ENCODE measurements around the gene FARS2. TPM values are rescaled to one million over a fixed set of nuclear protein-coding genes. Genes with fewer than 3 reads are reported as not detected.

FARS2 gene
- total and polyA plus RNA-seq, 2 experiments from 2014 or later: 9.9 to 15.4 TPM

- Histone ChIP-seq H3K79me2 (no peaks in the 10 kb centered on the region), H3K4me2 (no peak overlapping the region), H3K9me3 (ENCODE audit: low read depth) (no peaks in the 10 kb centered on the region), H3K9me2 (replicated peaks; ENCODE audit: insufficient read depth) (no peaks in the 10 kb centered on the region), H3K4me1 (ENCODE audit: insufficient read depth) (no peaks in the 10 kb centered on the region), H3K27me3 (no peaks in the 10 kb centered on the region), H3K27ac (no peak overlapping the region), H2AFZ (no peak overlapping the region), H3K4me3 (no peak overlapping the region), H3K36me3 (replicated peaks; ENCODE audit: insufficient read depth, low read depth) (no peaks in the 10 kb centered on the region), H4K20me1 (ENCODE audit: insufficient read depth, poor library complexity, severe bottlenecking) (no peaks in the 10 kb centered on the region)
- TF ChIP-seq CTCF (IDR thresholded peaks at IDR 0.05; ENCODE audit: poor library complexity) (no peak), EZH2phosphoT487 (IDR thresholded peaks at IDR 0.05; ENCODE audit: low read depth, severe bottlenecking, unreplicated experiment) (no peak), EZH2 (IDR thresholded peaks at IDR 0.05; ENCODE audit: borderline replicate concordance) (no peak)
- DNase-seq (ENCODE audit: low spot score): no peak
These were observed 321.4 kb downstream of the FARS2 start for GRCh38 chr6:5582762-5583161.

- Histone ChIP-seq H3K27me3 (no peaks in the 10 kb centered on the region), H4K20me1 (ENCODE audit: insufficient read depth, poor library complexity, severe bottlenecking) (no peaks in the 10 kb centered on the region), H3K27ac (no peak overlapping the region), H3K36me3 (replicated peaks; ENCODE audit: insufficient read depth, low read depth) (no peaks in the 10 kb centered on the region), H3K4me2 (no peak overlapping the region), H3K9me3 (ENCODE audit: low read depth) (no peaks in the 10 kb centered on the region), H2AFZ (no peak overlapping the region), H3K4me1 (ENCODE audit: insufficient read depth) (no peaks in the 10 kb centered on the region), H3K9me2 (replicated peaks; ENCODE audit: insufficient read depth) (no peaks in the 10 kb centered on the region), H3K79me2 (no peaks in the 10 kb centered on the region), H3K4me3 (no peak overlapping the region)
- DNase-seq (ENCODE audit: low spot score): no peak
- 65% methylated on average over 3 of the region's 3 CpGs for WGBS (ENCODE audit: low lambda C conversion rate, missing lambda C conversion rate)
- TF ChIP-seq CTCF (IDR thresholded peaks at IDR 0.05; ENCODE audit: poor library complexity) (no peak), EZH2phosphoT487 (IDR thresholded peaks at IDR 0.05; ENCODE audit: low read depth, severe bottlenecking, unreplicated experiment) (no peak), EZH2 (IDR thresholded peaks at IDR 0.05; ENCODE audit: borderline replicate concordance) (no peak)
These were observed 322.2 kb downstream of the FARS2 start for GRCh38 chr6:5583528-5583927.

DNA sequence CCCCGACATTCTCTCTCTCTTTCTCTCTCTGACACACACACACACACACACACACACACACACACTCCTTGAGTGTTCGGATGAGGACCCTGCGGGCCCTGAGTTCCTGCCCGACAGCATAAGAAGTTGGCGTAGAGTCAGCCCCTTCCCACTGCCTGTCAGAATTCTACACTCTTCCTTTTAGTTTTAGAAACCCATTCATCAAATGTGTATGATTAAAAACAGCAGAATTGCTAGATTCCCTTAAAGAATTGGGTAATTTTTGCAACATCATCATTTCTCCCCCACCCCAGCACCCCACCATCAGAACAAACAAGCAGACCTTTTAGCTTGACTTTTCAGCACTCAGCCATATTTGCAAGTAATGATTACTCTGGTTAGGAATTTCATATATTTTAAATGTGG lies 322.8 kb downstream of the FARS2 start:
- Histone ChIP-seq H3K36me3 (replicated peaks; ENCODE audit: insufficient read depth, low read depth) (no peaks in the 10 kb centered on the region), H3K27ac (no peak overlapping the region), H2AFZ (no peak overlapping the region), H3K27me3 (no peaks in the 10 kb centered on the region), H3K9me3 (ENCODE audit: low read depth) (no peaks in the 10 kb centered on the region), H3K9me2 (replicated peaks; ENCODE audit: insufficient read depth) (no peaks in the 10 kb centered on the region), H3K4me3 (no peak overlapping the region), H3K79me2 (no peaks in the 10 kb centered on the region), H3K4me2 (no peak overlapping the region), H4K20me1 (ENCODE audit: insufficient read depth, poor library complexity, severe bottlenecking) (no peaks in the 10 kb centered on the region), H3K4me1 (ENCODE audit: insufficient read depth) (no peaks in the 10 kb centered on the region)
- TF ChIP-seq EZH2phosphoT487 (IDR thresholded peaks at IDR 0.05; ENCODE audit: low read depth, severe bottlenecking, unreplicated experiment) (no peak), EZH2 (IDR thresholded peaks at IDR 0.05; ENCODE audit: borderline replicate concordance) (no peak), CTCF (IDR thresholded peaks at IDR 0.05; ENCODE audit: poor library complexity) (no peak)
- 77% methylated on average over 5 of the region's 5 CpGs for WGBS (ENCODE audit: low lambda C conversion rate, missing lambda C conversion rate)
- no peak for DNase-seq (ENCODE audit: low spot score)

- no peak for DNase-seq (ENCODE audit: low spot score)
- H3K4me3 ChIP-seq: no peak overlapping the region
- no peaks in the 10 kb centered on the region for H3K79me2 ChIP-seq
- WGBS (ENCODE audit: low lambda C conversion rate, missing lambda C conversion rate): 96% methylated on average over 3 of the region's 3 CpGs
- no peaks in the 10 kb centered on the region for H3K36me3 ChIP-seq (replicated peaks; ENCODE audit: insufficient read depth, low read depth)
- no peak for TF ChIP-seq CTCF (IDR thresholded peaks at IDR 0.05; ENCODE audit: poor library complexity)
- TF ChIP-seq EZH2 (IDR thresholded peaks at IDR 0.05; ENCODE audit: borderline replicate concordance): no peak
- no peak for TF ChIP-seq EZH2phosphoT487 (IDR thresholded peaks at IDR 0.05; ENCODE audit: low read depth, severe bottlenecking, unreplicated experiment)
- H4K20me1 ChIP-seq (ENCODE audit: insufficient read depth, poor library complexity, severe bottlenecking): no peaks in the 10 kb centered on the region
- no peak overlapping the region for H2AFZ ChIP-seq
- H3K4me2 ChIP-seq: no peak overlapping the region
- H3K4me1 ChIP-seq (ENCODE audit: insufficient read depth): no peaks in the 10 kb centered on the region
- no peaks in the 10 kb centered on the region for H3K27me3 ChIP-seq
- no peaks in the 10 kb centered on the region for H3K9me3 ChIP-seq (ENCODE audit: low read depth)
- no peak overlapping the region for H3K27ac ChIP-seq
- no peaks in the 10 kb centered on the region for H3K9me2 ChIP-seq (replicated peaks; ENCODE audit: insufficient read depth)
These were observed 326.3 kb downstream of the FARS2 start for GRCh38 chr6:5587648-5588047.

All from hepatocyte (in vitro differentiated cells).